Measurements from ENCODE around the gene TRMT61A. TPM values are rescaled to one million over a fixed set of nuclear protein-coding genes. Genes with fewer than 3 reads are reported as not detected.

Gene TRMT61A
- total RNA-seq, 1 donor from 2014 or later, result 6.1 TPM

DNA sequence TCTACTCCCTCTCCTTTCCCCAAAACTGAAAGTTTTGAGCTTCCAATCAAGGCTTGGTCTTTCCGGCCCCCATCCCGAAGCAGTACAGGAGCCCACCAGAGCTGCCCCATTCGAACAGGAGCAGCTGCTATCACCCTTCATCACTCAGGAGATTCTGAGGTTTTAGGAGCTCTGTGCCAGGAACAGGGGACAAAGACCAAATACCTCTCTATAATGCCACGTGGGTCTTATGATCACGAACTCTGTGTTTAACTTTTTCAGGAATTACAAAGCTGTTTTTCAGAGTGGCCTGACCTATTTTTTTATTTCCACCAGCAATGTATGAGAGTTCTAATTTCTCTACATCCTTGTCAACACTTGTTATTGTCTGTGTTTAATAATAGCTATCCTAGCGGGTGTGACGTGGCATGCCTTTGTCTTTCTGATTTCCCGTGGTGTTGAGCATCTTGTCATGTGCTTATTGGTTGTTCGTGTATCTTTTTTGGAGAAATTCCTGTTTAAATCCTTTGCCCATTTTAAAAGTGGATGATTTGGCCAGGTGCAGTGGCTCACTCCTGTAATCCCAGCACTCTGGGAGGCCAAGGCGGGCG lies 55.4 kb downstream of the TRMT61A start:
- no peak overlapping the region for H3K27ac Mint-ChIP-seq (ENCODE audit: unreplicated experiment)
- DNase-seq (ENCODE audit: low spot score), result no peak
- TF ChIP-seq, protein P1, sequence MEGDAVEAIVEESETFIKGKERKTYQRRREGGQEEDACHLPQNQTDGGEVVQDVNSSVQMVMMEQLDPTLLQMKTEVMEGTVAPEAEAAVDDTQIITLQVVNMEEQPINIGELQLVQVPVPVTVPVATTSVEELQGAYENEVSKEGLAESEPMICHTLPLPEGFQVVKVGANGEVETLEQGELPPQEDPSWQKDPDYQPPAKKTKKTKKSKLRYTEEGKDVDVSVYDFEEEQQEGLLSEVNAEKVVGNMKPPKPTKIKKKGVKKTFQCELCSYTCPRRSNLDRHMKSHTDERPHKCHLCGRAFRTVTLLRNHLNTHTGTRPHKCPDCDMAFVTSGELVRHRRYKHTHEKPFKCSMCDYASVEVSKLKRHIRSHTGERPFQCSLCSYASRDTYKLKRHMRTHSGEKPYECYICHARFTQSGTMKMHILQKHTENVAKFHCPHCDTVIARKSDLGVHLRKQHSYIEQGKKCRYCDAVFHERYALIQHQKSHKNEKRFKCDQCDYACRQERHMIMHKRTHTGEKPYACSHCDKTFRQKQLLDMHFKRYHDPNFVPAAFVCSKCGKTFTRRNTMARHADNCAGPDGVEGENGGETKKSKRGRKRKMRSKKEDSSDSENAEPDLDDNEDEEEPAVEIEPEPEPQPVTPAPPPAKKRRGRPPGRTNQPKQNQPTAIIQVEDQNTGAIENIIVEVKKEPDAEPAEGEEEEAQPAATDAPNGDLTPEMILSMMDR (IDR thresholded peaks at IDR 0.05; ENCODE audit: unreplicated experiment), result no peak
- peaks cover 20% of the 10 kb centered on the region for H3K36me3 Mint-ChIP-seq (ENCODE audit: low read depth, unreplicated experiment)
- H3K27me3 Mint-ChIP-seq (ENCODE audit: unreplicated experiment), result peaks cover 1% of the 10 kb centered on the region
- H3K4me1 Mint-ChIP-seq (ENCODE audit: unreplicated experiment), result no peaks in the 10 kb centered on the region
- H3K4me3 Mint-ChIP-seq (ENCODE audit: unreplicated experiment), result no peak overlapping the region
- H3K9me3 Mint-ChIP-seq (ENCODE audit: unreplicated experiment), result no peaks in the 10 kb centered on the region

Other genes starting within 250 kb of the TRMT61A start
- gene EIF5, start 195.0 kb upstream of the TRMT61A start, total RNA-seq (ENCODE audit: unreplicated experiment), result 228 TPM
- 70.8 TPM for gene MARK3, start 143.8 kb upstream of the TRMT61A start, total RNA-seq (ENCODE audit: unreplicated experiment)
- gene CKB, start 6.4 kb upstream of the TRMT61A start, total RNA-seq (ENCODE audit: unreplicated experiment), result 23.1 TPM
- gene BAG5, start 33.5 kb downstream of the TRMT61A start, total RNA-seq (ENCODE audit: unreplicated experiment), result 39.9 TPM
- gene COA8, start 33.8 kb downstream of the TRMT61A start, total RNA-seq (ENCODE audit: unreplicated experiment), result 45.2 TPM
- 220 TPM for gene KLC1, start 100.0 kb downstream of the TRMT61A start, total RNA-seq (ENCODE audit: unreplicated experiment)
- 10.2 TPM for gene XRCC3, start 186.3 kb downstream of the TRMT61A start, total RNA-seq (ENCODE audit: unreplicated experiment)
- gene ZFYVE21, start 186.6 kb downstream of the TRMT61A start, total RNA-seq (ENCODE audit: unreplicated experiment), result 48.1 TPM